GM19240 (cell line): ENCODE measurements around the gene NDUFAF8.

Source experiments
- DNase-seq: peaks from one replicate; pipeline ENCODE4 v3.0.0; 2011; ENCODE audit warnings: low spot score; ENCODE audit not compliant: insufficient read length

NDUFAF8 gene

DNA sequence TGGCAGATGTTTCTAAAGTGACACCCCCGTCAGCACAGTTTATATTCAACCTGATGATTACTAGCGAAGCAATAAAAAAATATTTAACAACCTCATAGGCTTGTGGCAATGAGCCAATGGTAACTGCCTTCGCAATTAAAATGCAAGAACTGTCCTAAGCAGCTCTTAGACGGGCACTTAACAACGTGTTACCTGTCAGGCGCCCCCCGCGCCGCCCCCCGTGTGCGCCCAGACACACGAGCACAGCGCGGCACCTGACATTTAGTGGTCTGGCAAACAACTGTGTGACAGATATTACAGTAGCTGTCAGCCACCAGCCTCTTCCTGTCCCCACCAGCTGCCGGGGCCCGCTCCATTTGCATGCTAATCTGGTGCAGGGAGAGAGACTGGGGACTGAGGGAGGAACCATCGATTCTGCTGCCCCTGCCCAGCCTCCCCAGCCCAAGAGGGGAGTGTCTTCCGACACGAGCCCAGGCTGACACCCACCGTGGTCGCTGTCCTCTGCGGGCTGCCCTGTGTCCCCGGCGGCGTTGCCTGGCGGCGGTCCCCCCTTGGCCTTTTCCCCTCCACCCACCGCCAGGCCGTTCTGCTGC, 12.7 kb downstream of the NDUFAF8 start:
- DNase-seq = no peak

DNA sequence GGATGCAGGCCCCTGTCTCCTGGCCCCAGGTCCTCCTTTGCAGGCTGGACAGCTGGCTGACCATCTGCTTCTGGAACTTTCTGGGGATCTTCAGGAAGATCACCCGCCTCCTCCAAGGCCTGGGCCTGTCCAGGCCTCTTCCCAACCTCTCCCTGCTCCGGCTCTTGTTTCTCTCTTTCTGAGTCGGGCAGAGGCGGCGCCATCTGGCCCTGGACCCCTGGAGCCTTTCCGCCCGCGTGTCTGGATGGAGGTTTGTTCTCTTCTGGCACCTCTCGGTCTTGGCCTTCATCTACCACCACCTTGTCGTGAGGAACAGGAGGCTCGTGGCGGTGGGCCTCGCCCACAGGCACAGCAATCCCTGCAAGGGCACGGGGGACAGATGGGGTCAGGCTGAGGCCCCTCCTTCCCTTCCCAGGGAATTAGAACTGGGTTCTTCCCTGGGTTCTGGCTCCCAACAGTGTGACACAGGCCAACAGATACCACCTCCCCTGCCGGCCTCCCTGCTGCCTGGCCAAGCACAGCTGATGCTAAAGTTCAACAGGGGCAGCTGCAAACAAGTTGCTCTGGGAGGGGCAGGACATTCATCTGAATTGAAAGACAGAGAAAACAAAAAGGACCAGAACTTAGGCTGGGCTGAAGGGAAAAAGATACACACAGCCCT, 13.3 kb downstream of the NDUFAF8 start:
- no peak for DNase-seq

DNA sequence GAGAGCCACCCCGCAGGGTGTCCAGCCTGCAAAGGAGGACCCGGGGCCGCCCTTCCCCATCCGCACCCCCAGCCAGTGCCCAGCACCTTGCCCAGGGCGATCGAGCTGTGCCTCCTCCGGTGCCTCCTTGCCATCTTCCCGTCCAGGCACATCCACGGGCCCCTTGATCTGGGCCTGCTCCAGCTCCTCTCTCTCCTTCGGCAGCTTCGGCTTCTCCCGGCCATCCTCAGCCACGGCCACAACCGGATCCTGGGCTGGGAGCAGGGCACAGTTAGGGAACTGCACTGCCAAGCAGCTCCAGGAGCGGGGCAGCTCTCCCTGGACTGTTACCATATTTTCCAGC, 13.8 kb downstream of the NDUFAF8 start:
- DNase-seq = no peak

DNA sequence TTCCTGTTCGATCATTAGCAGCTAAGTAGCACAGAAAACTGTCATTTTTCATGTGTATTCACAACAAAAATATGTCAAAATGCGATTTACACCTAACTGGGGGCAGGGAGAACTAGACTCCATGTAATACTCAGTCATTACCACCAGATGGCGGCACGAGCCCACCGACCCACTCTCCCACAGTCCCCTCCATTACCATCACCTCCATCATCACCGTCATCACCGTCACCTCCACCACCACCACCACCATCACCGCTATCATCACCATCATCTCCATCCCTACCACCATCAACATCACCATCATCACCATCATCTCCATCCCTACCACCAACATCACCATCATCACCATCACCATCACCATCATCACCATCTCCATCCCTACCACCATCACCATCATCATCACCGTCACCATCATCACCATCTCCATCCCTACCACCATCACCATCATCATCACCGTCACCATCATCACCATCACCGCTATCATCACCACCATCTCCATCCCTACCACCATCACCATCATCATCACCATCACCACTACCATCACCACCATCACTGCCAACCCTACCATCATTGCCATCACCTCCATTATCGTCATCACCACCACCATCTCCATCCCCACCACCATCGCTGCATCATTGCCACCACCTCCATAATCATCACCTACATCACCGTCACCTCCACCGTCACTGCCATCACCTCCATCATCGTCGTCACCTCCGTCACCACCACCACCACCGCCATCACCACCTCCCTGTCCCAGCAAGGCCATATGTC, 14.4 kb downstream of the NDUFAF8 start:
- DNase-seq = peak; percentile 43

DNA sequence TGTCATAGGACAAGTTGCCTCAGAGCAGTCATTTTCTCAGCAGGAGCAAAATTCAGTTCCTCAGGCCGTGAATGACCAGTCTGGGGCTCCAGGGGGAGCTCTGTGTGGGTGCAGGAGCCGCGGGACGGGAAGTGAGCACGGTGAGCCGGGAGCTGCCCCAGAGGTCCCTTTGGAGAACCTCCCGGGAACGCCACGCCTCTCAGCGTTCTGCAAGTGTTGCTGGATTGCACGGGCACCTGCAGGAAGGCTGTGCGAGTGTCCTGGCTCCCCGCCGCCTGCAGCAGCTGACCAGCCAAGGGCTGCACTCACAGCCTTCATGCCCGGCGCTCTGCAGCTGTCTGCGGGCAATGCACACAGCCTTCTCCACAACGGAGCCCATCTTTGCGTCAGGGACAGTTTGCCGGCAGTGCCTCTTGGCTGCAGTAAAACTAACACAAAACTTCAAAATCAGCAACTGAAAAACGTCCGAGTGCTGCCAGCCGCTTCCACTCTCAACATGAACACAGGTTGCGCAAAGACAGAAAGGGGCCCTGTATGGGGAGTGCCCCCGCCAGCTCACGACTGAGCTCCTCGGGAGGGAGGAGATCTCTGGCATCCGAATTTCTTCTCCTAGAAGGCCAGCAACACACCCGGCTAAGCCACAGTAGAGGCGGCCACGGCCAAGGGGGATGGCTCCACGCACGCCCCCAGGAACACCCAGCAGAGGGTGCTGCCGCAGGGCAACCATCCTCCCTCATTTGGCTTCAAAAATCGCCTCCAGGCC, 16.0 kb downstream of the NDUFAF8 start:
- no peak for DNase-seq

DNA sequence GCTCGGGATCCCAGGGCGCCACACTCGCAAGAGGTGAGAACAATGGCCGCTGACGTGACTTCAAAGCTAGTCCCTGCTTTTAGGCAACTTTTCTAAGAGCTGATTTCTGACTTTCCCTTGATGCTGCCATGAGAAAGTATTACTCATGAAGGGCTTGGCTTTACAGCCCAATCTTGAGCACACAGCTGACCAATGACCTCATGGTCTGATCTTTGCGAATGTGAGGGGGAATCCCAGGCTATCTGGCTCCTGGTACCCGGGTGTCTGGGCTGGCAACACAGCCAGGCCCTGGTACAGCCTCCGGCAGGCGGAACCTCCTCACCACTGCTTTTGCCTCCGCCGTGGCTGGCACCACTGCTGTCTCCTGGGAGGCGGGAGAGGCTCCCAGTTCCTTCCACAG, 17.5 kb downstream of the NDUFAF8 start:
- DNase-seq = no peak

DNA sequence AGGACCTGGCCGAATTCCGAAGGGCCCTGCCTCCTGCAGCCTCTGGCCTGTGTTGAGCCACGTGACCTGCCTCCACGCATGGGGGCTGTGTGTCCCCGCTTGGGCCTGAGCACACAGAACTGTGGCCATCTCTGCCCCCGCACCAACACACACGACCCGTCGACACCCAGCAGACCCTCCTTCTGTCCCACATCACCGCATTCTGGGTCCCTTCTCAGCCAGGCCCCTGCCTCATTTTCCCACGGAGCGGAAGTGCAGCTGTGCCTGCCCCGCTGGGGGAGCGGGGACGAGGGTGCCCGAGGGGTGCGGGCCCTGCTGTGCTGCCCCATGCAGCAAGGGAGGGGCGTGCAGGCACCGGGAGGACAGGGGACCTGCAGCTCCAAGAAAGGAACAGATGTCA, 18.4 kb downstream of the NDUFAF8 start:
- DNase-seq = no peak

DNA sequence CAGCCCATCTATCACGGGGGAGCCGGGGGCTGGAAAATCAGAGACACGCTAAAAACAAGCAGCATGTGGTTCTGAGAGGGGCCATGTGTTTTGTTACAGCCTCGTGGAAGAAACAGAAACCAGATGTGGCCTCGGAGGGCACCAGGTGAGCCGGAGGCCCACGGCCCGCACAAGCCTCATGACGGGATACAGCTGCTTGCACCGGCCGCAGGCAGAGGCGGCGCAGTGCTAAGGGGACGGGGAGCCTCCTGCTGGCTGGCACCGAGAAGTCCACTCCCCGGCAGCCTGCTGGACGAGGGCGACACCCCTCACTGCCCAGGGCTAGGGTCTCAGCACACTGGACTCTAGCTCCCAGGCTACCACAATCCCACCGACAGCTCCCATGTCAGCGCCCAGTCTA, 19.2 kb downstream of the NDUFAF8 start:
- no peak for DNase-seq

DNA sequence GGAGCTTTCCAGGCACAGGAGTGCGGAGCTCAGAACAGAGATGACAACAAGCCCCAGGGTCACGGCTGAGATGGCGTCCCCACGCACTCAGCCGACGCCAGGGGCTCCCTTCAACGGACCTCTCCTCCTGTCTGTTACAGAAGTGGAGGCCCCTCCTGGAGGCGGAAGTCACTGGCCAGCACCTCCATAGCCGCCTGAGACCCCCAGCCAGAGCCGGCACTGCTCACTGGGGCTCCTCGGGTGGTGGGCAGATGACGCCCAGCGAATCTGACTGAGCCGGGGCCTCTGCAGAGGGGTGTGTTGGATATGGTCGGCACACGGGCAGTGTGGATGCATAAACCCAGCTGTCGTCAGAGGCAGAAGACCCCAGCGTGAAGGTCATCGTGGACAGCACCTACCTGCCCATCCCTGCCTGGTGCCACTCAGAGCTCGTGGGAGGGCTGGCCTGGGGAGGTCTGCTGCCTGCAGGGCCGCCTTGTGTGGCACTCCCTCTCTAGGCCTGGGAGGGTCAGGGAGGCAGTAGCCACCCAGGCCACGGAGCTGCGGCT, 20.0 kb downstream of the NDUFAF8 start:
- DNase-seq = no peak

DNA sequence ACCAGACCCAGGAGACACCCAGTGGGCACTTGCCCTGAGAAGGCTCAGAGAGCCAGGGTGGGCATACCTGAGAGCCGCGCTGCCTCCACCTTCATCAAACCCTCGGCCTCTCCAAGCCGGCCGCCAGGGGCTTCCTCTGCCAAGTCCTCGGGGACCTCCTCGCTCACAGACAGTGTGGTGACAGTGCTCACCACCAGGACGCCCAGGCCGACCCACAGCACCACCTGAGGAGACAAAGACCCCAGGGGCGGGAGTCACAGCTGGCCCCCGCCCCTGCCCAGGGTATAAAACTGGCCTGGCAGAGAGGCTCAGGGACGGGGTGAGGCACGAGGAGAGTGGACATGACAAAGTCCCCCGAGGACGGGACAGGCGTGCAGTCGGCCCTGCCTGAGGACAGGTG, 21.1 kb downstream of the NDUFAF8 start:
- no peak for DNase-seq

DNA sequence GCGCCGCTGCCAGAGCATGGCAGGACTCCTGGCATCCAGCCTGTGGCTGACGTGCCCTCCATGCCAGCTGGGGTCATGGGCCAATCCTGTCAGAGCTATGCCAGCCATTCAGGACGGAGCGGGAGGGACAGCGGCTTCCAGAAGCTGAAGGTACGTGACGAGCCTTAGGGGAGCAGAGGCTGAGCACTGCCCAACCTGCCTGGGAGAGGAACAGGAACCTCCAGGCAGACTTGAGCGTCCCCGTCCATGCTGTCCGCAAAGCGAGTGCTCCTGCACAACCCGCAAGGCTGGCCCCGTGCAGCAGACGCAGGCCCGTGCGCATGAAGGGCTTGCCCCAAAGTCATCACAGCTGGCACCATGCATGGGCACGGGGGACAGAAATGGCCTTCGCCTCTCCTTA, 21.5 kb downstream of the NDUFAF8 start:
- DNase-seq = no peak

DNA sequence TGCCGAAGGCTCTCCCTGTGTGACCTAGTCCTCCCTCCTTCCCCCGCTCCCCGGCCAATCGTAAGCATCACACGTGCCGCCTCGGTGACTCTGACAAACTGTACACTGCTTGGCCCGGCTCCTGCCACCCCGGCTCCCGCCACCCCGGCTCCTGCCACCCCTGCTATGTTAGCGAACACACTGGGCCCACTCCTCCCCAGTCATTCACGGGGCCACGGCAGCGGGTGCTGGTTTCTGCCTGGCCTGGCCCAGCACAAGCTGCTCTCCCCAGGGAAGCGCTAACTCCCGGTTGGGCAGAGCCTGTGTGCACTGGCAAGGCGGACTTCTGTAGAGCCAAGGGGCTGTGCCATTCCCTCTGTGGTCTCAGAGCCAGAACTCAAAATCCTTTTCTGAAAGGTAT, 22.0 kb downstream of the NDUFAF8 start:
- DNase-seq = no peak

DNA sequence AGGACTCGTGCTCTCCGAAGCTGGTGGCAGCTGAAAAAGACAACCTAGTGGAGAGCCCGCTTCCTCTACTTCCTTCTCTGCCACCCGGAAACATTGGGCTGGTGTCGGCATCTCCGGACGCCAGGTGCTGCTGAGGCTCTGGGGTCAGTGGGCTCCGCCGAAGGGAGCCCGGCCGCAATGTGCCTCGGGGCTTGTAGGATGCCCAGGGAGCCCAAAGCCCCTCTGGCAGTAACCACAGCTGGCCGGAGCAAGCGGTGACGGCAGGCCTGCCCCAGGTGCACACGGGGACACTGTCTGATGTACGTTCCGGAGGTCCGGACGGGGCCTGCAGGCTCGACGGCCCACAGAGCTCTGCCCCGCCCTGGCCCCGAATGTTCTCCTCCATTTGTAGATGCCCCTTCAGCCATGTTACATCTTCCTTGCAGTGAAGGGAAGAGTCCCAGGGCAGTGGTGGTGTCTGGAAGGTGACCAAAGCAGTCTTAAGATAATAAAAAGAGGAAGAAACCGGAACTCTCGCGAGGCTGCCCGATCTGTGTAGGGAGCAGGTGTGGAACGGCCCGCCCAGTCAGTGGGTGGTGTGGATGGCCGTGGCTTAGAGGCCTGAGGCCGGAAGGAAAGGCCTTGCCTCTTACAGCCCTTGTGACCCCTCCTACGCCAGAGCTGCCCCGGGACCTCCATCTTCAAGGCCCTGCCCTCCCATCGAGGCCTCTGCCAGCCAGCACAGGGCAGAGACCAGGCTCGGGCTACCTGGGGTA, 22.6 kb downstream of the NDUFAF8 start:
- no peak for DNase-seq

DNA sequence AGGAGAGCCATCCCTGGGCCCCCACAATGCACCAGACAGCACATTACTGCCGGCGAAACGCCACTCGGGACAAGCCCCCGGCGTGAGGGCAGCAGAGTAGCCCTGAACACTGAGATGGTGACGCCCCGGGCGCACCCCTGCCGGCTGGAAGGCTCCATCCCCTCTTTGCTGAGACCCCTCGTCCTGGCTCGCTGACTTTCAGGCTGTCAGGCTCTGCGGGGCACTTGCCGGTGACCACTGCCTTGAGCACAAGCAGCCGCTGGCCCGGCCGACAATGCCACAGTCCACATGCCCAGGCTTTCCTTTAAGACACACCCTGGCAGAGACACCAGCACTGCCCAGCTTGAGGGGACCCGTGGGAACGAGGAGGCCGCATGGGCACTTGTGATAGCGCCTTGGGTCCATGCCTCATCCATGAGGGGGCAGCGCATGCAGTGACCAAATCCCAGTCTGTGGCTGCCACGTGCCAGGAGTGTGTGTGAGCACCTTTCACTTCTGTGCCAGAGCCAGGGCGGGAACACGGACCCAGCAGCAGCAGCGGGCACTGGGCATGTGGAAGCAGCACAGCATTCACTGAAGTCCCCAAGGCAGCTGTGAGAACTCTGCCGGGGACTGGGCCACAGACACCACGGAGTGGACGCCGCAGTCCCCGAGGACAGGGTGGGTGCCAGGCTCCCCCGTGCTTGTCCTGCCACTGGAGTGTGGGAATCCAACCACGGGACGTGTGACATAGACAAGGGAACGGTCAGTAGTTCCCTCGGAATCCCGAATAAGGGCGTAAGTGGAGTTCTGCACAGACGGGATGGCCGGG, 24.5 kb downstream of the NDUFAF8 start:
- no peak for DNase-seq

DNA sequence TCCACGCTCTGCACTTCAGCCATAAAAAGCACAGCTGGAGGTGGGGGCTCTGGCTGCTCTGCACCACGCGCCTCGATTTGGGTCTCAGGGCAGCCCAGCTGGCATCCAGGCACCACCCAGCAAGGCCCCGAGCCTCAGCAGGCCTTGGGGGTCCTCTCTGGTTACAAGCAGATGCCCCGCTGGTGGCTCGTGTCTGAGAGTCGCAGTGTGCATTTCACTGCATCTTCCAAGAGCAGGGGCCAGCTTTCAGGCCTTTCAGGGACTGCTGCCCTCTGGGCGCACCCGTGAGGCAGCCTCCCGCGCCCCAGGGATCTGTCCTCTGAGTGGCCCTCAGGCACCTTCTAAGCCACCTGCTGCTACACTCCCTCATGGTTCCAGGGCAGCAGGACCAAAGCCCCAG, 25.5 kb downstream of the NDUFAF8 start:
- no peak for DNase-seq

DNA sequence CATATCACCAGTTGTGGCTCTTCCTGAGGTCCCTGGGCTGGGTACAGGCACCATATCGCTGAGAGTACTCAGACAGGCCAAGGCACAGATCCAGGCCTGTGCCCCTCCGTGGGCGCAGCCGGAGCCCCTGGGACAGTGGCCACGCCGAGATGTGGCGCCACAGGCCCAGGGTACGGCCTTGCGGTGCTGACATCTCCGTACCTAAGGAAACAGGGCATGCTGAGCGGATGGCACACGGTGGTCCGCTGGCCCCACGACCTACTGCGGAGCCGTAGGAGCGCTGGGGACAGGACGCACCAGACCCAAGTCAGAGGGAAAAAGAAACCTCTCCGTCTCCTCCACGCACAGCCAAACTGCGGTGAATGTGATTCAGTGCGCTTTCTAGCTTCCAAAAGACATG, 26.5 kb downstream of the NDUFAF8 start:
- no peak for DNase-seq

DNA sequence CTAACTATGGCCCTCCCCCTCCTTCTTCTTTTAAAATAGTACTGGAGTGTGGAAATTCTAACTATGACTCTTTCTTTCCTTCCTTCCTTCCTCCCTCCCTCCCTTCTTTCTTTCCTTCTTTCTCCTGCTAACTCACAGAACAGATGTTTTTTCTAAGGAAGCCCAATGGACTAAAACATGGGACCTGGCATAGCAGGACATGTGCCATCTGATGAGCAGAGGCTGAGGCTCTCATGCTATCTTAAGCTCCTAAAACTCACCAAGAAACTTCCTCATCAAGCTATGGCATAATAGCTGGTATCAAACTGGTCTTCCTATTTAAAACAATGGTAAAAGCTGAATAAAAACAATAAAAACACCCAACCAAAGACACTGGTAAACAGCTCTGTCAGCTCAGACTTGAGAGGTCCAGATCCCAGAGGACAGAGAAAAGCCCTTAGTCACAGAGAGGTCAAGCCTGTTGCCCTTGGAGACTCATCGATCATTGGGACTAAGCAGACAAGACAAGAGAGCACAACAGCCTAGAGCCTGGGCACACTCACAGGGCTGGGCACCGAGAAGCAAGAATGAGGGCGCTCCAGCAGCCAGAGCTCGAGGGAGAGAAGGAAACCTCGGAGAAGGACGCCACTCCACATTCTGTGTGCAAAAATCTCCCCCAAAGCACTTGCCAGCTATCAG, 28.4 kb downstream of the NDUFAF8 start:
- no peak for DNase-seq

DNA sequence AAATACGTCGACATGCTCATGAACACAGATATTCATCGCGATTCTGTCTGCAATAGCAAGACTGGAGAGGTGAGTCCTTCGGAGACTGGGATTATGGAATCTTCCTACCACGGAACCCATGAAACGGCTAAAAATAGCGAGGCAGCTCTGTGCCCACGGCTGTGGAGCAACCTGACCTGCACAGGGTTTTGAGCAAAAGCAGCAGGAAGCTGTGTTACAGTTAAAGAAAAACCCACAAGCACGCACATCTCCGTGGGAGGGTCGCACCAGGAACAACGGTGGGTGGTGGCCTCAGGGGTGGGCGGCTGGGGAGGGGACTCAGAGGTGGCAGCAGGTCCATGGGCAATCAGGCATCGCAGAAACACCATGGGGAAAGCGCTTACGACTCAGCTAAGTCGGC, 31.2 kb downstream of the NDUFAF8 start:
- no peak for DNase-seq

DNA sequence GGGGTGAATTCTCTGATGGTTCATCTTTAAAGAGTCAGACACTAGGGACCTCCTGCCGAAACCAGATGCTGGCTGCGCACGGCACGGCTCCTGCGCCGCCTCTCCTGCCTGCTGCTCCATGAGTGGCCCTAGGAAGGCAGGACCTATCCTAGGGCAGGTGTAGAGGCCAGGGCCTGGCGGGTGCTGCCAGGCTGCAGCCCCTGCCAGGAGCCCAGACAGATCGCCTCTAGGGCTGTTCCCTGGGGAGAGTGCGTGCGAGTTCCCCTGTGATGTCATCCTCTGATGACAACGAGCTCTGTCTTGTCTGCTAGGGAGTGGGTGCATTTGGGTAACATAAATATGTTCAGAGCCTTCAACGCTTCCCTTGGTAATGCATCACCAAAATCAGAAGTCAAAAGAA, 32.1 kb downstream of the NDUFAF8 start:
- DNase-seq = no peak

DNA sequence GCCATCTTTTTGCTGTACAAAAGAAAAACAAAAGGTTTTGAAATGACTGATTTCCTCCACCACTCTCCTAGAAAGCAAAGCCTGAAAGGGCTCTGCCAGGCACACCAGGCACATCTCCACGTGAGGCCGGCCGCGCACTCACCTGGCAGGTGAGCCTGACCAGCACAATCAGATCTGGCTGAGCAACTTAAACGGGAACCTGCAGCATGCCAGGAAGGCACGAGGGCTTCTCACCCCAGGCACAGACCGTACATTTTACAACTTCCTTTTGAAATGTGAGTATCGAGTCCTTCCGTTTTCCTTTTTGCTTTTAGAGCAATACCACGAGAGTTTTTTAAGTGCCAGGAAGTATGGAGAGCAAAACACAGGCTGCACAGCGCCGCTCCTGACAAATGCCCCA, 33.5 kb downstream of the NDUFAF8 start:
- no peak for DNase-seq
